GM12864 (cell line): Measurements from ENCODE around the gene STX8.

ENCODE experiments used
- DNase-seq: peaks from one replicate; pipeline ENCODE4 v3.0.0-alpha.2; 2011; ENCODE audit warnings: low read depth
- H3K4me3 ChIP-seq: 2 replicates; pipeline ENCODE4 v1.5.1; 2011; ENCODE audit warnings: mild to moderate bottlenecking, low read depth, low read length, control low read depth
- CTCF ChIP-seq: IDR thresholded peaks from 2 replicates; pipeline ENCODE4 v1.5.1; 2011; ENCODE audit warnings: low read depth, mild to moderate bottlenecking, moderate library complexity, low read length, control low read depth, inconsistent platforms; ENCODE audit errors: missing control alignments

The STX8 gene

GRCh38 chr17:9298135-9298534, 277.5 kb downstream of the STX8 start:
- no peak overlapping the region for H3K4me3 ChIP-seq
- TF ChIP-seq CTCF = no peak
- DNase-seq = no peak

- no peak for TF ChIP-seq CTCF
- H3K4me3 ChIP-seq = no peak overlapping the region
- DNase-seq = no peak
These were observed 280.9 kb downstream of the STX8 start for GRCh38 chr17:9294661-9295210.

GRCh38 chr17:9292561-9292941, 283.1 kb downstream of the STX8 start:
- no peak overlapping the region for H3K4me3 ChIP-seq
- no peak for DNase-seq
- TF ChIP-seq CTCF = no peak

GRCh38 chr17:9291912-9292560, 283.6 kb downstream of the STX8 start:
- peak; percentile 80 for TF ChIP-seq CTCF
- no peak overlapping the region for H3K4me3 ChIP-seq
- DNase-seq = no peak

- no peak for TF ChIP-seq CTCF
- no peak for DNase-seq
- no peak overlapping the region for H3K4me3 ChIP-seq
These were observed 285.4 kb downstream of the STX8 start for GRCh38 chr17:9290226-9290613.

GRCh38 chr17:9287306-9287705, 288.3 kb downstream of the STX8 start:
- no peak for DNase-seq
- no peak overlapping the region for H3K4me3 ChIP-seq
- no peak for TF ChIP-seq CTCF

GRCh38 chr17:9286434-9286833, 289.2 kb downstream of the STX8 start:
- TF ChIP-seq CTCF = no peak
- no peak for DNase-seq
- no peak overlapping the region for H3K4me3 ChIP-seq
